RWPE1 (cell line): Measurements from ENCODE around the gene PPP1R26.
"Not testable (repeated sequence)": the region's sequence is repeated elsewhere in the genome, so short reads cannot be mapped to it uniquely, and the experiment has no call there.

Experiments used
- CTCF ChIA-PET: fragments of 350-600 bp; sonication (Branson Sonifier 250); formaldehyde crosslinking; extraction: SDS; loops from one replicate; lab custom pipeline; 2021; lab: Yijun Ruan, JAX
- POLR2A ChIA-PET: fragments of 400-600 bp; formaldehyde crosslinking; extraction: SDS; loops from one replicate; lab custom pipeline; 2020; ENCODE audit warnings: antibody characterized with exemption; ENCODE audit not compliant: low non-redundant PET; lab: Yijun Ruan, JAX
- DNase-seq: peaks from one replicate; pipeline ENCODE4 v3.0.0; 2012; ENCODE audit warnings: low spot score
- H3K27ac ChIP-seq: fragments of 450-650 bp; 2 replicates; pipeline ENCODE4 v1.5.1; 2017
- TF ChIP-seq, protein P1 (sequence below): fragments of 450-650 bp; conservative IDR thresholded peaks from 2 replicates; pipeline ENCODE4 v1.5.1; 2017; ENCODE audit warnings: low read depth, mild to moderate bottlenecking

The PPP1R26 gene

DNA sequence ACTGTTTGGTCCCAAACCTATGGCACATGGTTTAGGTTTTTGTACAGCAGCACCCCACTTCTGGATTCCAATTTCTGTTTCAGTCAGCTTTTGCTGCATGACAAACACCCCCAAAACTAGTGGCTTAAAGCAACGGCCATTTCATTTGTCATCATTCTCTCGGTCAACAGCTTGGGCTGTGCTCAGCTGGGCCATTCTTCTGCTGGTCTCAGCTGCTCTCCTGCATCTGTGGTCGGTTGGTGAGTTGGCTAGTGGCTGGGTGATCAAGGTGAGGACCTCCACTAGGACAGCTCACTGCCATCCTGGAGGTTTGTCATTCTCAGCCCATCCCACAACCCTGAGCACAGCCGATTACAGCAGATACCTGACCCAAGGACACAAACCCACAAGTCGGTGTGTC is 24.8 kb upstream of the PPP1R26 start:
- no peak overlapping the region for H3K27ac ChIP-seq
- CTCF ChIA-PET, result interaction anchor here (0.6 to 1.1 kb wide), 2 partner anchors 20 to 26 kb away, joined by 3 to 12 read pairs; no protein-coding TSS in a partner anchor
- TF ChIP-seq, protein P1, sequence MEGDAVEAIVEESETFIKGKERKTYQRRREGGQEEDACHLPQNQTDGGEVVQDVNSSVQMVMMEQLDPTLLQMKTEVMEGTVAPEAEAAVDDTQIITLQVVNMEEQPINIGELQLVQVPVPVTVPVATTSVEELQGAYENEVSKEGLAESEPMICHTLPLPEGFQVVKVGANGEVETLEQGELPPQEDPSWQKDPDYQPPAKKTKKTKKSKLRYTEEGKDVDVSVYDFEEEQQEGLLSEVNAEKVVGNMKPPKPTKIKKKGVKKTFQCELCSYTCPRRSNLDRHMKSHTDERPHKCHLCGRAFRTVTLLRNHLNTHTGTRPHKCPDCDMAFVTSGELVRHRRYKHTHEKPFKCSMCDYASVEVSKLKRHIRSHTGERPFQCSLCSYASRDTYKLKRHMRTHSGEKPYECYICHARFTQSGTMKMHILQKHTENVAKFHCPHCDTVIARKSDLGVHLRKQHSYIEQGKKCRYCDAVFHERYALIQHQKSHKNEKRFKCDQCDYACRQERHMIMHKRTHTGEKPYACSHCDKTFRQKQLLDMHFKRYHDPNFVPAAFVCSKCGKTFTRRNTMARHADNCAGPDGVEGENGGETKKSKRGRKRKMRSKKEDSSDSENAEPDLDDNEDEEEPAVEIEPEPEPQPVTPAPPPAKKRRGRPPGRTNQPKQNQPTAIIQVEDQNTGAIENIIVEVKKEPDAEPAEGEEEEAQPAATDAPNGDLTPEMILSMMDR, result no peak
- POLR2A ChIA-PET, result no interaction called here
- DNase-seq, result no peak

DNA sequence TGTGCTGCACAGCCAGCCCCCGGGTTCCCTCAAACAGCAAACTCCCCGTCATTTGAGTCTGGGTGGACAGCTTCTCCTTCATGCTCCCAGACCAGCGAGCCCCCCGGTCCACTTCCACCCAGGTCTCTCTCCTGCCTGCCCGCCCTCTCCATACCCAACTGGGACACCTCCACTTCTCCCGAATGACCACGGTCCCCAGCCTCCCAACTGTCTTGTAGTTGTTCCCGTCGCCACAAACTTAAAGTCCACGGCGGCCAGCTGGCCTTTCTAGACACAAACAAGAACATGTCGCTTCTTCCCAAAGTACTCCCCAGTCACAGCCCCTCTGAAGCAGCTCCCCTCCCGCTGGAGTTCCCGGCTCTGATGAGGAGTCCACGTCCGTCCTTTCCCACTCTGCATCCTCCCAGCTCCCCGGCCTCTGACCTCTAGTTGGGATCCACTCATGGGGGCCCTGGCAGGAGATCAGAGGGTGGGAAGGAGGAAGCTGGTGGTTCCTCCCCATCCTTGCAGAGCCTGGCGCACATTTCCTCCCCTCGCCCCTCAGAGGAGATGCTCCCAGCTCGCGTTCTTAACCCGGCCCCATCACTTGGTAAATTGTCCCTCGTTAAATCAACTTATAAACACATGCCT is 24.1 kb upstream of the PPP1R26 start:
- no peak overlapping the region for H3K27ac ChIP-seq
- TF ChIP-seq, protein P1, result no peak
- no peak for DNase-seq
- POLR2A ChIA-PET, result no interaction called here
- CTCF ChIA-PET, result interaction anchor here (1.1 kb wide), 1 partner anchor 20 kb away, joined by 12 read pairs; no protein-coding TSS in a partner anchor

DNA sequence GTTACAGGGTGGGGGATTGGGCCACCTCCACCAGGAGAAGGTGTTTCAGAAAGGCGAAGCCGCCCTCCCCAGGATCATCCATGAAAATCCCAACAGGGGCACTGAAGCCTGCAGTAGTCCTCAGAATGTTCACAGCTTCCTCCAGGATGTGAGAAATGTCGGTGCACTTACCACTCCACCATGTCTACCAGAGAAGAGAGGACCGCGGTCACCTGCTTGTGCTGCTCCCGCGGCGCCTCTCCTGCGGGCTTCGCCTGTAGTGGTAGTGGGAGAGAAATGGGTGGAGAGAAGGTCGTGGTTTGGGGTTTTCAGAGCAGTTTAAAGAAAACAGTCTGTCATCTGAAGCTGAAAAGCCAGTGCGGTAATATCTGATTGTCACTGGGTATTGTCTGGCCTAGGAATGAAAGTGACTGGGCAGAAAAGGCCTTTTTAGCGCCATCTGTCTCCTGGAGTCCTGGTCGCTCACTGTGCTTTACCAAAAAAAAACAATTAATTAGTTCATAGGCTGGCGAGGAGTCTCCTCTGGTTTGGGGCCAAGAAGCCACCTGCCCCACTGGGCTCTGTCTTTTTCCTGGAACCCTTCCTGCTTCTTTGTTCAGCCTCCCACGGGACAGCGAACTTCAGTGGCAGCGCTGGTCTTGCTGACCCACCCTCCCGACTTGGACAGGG is 23.0 kb upstream of the PPP1R26 start:
- DNase-seq, result no peak
- TF ChIP-seq, protein P1, result no peak
- CTCF ChIA-PET, result no interaction called here
- no peak overlapping the region for H3K27ac ChIP-seq
- POLR2A ChIA-PET, result no interaction called here

DNA sequence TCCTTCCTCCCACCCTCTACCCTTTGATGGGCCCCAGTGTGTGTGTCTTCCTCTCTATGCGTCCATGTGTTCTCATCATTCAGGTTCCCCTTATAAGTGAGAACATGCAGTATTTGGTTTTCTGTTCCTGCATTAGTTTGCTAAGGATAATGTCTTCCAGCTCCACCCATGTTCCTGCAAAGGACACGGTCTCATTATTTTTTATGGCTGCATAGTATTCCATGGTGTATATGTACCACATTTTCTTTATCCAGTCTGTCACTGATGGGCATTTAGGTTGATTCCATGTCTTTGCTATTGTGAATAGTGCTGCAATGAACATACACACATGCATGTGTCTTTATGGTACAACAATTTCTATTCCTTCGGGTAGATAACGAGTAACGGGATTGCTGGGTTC is 21.1 kb upstream of the PPP1R26 start:
- POLR2A ChIA-PET, H3K27ac ChIP-seq, DNase-seq, CTCF ChIA-PET: not testable (repeated sequence)

DNA sequence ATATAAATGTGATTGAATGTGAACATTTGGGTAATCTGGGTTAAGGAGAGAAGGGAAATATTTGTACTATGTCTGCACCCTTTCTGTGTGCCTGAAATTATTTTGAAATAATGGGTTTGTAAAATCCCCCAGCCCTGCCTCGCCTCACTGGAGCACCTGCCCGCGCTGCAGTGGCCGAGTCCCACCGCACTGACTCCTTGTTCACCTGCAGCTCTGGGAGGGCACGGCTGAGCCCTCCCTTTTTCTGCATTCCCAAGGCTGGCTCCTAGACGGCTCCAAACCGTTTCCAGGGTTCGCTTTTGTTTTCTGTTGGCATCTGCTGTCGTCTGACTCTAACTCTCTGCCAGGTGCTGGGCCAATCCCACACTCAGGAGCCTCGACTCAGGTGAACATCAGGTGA is 17.6 kb upstream of the PPP1R26 start:
- POLR2A ChIA-PET, result interaction anchor here (1.8 kb wide), 1 partner anchor 18 kb away, joined by 3 read pairs; no protein-coding TSS in a partner anchor
- no peak for DNase-seq
- TF ChIP-seq, protein P1, result no peak
- no peak overlapping the region for H3K27ac ChIP-seq
- CTCF ChIA-PET, result no interaction called here

DNA sequence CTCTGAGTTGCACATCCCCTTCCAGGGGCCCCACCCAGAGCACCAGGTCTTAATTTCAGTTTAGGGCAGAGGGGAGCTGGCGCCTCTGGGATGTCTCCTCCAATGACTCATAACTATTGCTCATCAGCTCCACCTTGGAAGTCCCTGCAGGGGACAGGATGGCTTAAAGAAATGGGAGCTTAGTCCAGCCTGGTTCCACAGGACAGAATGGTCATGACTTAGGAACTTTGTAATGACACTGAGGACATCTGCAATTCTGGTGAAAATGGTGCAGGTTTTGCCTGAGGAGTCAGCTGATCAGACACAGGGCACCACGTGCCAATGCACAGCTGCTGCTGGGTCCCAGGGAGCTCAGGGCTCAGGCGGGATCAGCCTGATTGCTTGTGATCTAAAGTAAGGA is 16.4 kb upstream of the PPP1R26 start:
- ChIA-PET POLR2A (interaction anchor here (1.8 kb wide), 1 partner anchor 17 kb away, joined by 3 read pairs; no protein-coding TSS in a partner anchor), CTCF (interaction anchor here (0.6 to 0.7 kb wide), 2 partner anchors 39 to 211 kb away, joined by 3 read pairs; no protein-coding TSS in a partner anchor)
- peak; percentile 86 for DNase-seq
- peak overlapping the region; percentile 22 for H3K27ac ChIP-seq
- TF ChIP-seq, protein P1, result no peak

DNA sequence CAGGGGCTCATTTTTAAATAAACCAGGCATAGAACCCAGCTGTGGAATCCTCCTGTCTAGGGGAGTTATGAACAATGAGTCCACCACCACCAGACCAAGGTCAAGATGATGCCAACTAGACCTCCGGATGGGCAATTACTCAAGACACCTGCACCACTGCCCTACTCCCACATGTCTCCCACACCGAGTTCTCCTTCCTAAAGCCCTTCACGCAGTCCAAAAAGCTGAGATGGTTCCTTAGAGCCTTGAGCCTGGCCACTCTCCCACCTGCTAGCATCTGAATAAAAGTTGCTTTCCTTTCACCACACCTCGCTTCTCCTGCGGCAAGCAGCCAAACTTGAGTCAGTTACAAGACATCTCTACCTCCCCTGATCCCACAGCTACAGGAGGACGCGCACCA is 15.4 kb upstream of the PPP1R26 start:
- CTCF ChIA-PET, result interaction anchor here (0.6 kb wide), 1 partner anchor 8 kb away, joined by 3 read pairs; no protein-coding TSS in a partner anchor
- H3K27ac ChIP-seq, result no peak overlapping the region
- DNase-seq, result no peak
- POLR2A ChIA-PET, result no interaction called here
- TF ChIP-seq, protein P1, result no peak
